SK-N-SH treated with all-trans-retinoic acid at 6 μM for 48 hours (cell line): ENCODE measurements around the gene CDK14.

Experiments used
- BACH2 ChIP-seq: fragments of 250-450 bp; sonication (Bioruptor Pico); IDR thresholded peaks from 2 replicates; pipeline ENCODE4 v1.9.0; 2021; ENCODE audit warnings: mild to moderate bottlenecking, borderline replicate concordance
- CSDC2 ChIP-seq: fragments of 250-450 bp; sonication (Bioruptor Pico); IDR thresholded peaks from 2 replicates; pipeline ENCODE4 v1.5.0; 2020; ENCODE audit warnings: mild to moderate bottlenecking, moderate library complexity
- RARB ChIP-seq: fragments of 250-450 bp; sonication (Bioruptor Pico); IDR thresholded peaks from 2 replicates; pipeline ENCODE4 v1.8.0; 2021; ENCODE audit warnings: mild to moderate bottlenecking, moderate library complexity
- TCF4 ChIP-seq: fragments of 250-450 bp; sonication (Bioruptor Pico); IDR thresholded peaks from 2 replicates; pipeline ENCODE4 v1.8.0; 2021; ENCODE audit warnings: mild to moderate bottlenecking, moderate library complexity, borderline replicate concordance

- TF ChIP-seq BACH2 (no peak), CSDC2 (CRISPR knock-in tag) (no peak), RARB (CRISPR knock-in tag) (no peak), TCF4 (CRISPR knock-in tag) (no peak)
Measured at GRCh38 chr7:90758933-90759562, 162.9 kb downstream of the CDK14 start.
